ENCODE results near the gene POLDIP2.

DNA sequence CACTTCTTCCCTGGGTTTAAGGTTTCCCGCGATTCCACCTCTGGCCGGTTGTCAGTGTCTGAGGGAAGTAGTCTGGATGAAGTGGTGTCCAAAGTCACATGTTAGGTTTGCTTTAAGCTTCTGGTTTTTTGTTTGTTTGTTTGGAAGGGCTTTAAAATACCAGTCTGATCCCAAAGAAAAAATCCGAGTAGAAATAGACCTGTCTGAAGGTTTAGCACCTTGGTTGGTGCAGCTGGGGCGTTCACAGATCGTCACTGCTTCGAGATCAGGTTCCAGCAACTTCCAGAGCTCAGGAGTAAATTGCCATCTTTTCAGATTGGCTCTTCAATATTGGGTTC lies 37.8 kb downstream of the POLDIP2 start:
- TF ChIP-seq, protein P1, sequence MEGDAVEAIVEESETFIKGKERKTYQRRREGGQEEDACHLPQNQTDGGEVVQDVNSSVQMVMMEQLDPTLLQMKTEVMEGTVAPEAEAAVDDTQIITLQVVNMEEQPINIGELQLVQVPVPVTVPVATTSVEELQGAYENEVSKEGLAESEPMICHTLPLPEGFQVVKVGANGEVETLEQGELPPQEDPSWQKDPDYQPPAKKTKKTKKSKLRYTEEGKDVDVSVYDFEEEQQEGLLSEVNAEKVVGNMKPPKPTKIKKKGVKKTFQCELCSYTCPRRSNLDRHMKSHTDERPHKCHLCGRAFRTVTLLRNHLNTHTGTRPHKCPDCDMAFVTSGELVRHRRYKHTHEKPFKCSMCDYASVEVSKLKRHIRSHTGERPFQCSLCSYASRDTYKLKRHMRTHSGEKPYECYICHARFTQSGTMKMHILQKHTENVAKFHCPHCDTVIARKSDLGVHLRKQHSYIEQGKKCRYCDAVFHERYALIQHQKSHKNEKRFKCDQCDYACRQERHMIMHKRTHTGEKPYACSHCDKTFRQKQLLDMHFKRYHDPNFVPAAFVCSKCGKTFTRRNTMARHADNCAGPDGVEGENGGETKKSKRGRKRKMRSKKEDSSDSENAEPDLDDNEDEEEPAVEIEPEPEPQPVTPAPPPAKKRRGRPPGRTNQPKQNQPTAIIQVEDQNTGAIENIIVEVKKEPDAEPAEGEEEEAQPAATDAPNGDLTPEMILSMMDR (IDR thresholded peaks at IDR 0.05) = no peak
- no peak for TF ChIP-seq POLR2AphosphoS5 (IDR thresholded peaks at IDR 0.05)
- no peak for TF ChIP-seq POLR2A (IDR thresholded peaks at IDR 0.05)
- no peak for TF ChIP-seq EP300 (IDR thresholded peaks at IDR 0.05)

Measured in stomach (tissue), 4 donors.